Cardiac muscle cell (in vitro differentiated cells and primary cell): ENCODE measurements around the gene APP. TPM values are rescaled to one million over a fixed set of nuclear protein-coding genes. Genes with fewer than 3 reads are reported as not detected.

Source experiments
- DNase-seq, 2 donors: peaks; one replicate each; pipeline versions ENCODE4 v3.0.0 to v3.0.0-alpha.2; 2010 to 2017; ENCODE audit warnings: low read depth in 1 of 2, low spot score in 1 of 2
- H3K27ac ChIP-seq: fragments of 200-600 bp; sonication (generic); 2 replicates; pipeline ENCODE4 v1.5.1; 2016
- H3K27me3 ChIP-seq: fragments of 200-600 bp; sonication (generic); 2 replicates; pipeline ENCODE4 v1.6.0; 2016; ENCODE audit warnings: control low read depth
- H3K36me3 ChIP-seq: fragments of 200-600 bp; sonication (generic); 2 replicates; pipeline ENCODE4 v1.5.1; 2016; ENCODE audit warnings: control low read depth
- H3K4me1 ChIP-seq: fragments of 200-600 bp; sonication (generic); 2 replicates; pipeline ENCODE4 v1.8.1; 2017; ENCODE audit warnings: low read depth, mild to moderate bottlenecking, mixed run types
- H3K4me3 ChIP-seq: fragments of 200-600 bp; sonication (generic); 2 replicates; pipeline ENCODE4 v1.5.1; 2016; ENCODE audit warnings: mild to moderate bottlenecking
- H3K9me3 ChIP-seq: fragments of 200-600 bp; sonication (generic); 2 replicates; pipeline ENCODE4 v1.5.1; 2017; ENCODE audit warnings: low read depth, mild to moderate bottlenecking, control low read depth
- polyA plus RNA-seq: library from polyadenylated mRNA; unstranded; fragments of >200 nt; fragmentation: Nextera tagmentation; extraction: Ambion mirVana; gene quantifications from 2 replicates; pipeline ENCODE4 v1.2.1, GENCODE V29; 2016
- total RNA-seq: library from RNA; depleted of rRNA; stranded (reverse); fragments of >200 nt; gene quantifications from 2 replicates; pipeline ENCODE4 v1.2.3, GENCODE V29; 2016
- TF ChIP-seq, protein P1 (sequence below): IDR thresholded peaks from 2 replicates; pipeline ENCODE4 v1.5.1; 2012; ENCODE audit warnings: low read depth, mild to moderate bottlenecking, low read length

APP gene
- total and polyA plus RNA-seq, 2 experiments from 2014 or later, result 31.8 to 359 TPM

- H3K4me3 ChIP-seq, result no peak overlapping the region
- no peaks in the 10 kb centered on the region for H3K4me1 ChIP-seq
- H3K27ac ChIP-seq, result no peak overlapping the region
- no peaks in the 10 kb centered on the region for H3K9me3 ChIP-seq
- TF ChIP-seq, protein P1, sequence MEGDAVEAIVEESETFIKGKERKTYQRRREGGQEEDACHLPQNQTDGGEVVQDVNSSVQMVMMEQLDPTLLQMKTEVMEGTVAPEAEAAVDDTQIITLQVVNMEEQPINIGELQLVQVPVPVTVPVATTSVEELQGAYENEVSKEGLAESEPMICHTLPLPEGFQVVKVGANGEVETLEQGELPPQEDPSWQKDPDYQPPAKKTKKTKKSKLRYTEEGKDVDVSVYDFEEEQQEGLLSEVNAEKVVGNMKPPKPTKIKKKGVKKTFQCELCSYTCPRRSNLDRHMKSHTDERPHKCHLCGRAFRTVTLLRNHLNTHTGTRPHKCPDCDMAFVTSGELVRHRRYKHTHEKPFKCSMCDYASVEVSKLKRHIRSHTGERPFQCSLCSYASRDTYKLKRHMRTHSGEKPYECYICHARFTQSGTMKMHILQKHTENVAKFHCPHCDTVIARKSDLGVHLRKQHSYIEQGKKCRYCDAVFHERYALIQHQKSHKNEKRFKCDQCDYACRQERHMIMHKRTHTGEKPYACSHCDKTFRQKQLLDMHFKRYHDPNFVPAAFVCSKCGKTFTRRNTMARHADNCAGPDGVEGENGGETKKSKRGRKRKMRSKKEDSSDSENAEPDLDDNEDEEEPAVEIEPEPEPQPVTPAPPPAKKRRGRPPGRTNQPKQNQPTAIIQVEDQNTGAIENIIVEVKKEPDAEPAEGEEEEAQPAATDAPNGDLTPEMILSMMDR, result no peak
- no peak for DNase-seq
- no peaks in the 10 kb centered on the region for H3K27me3 ChIP-seq
- H3K36me3 ChIP-seq, result peaks cover 17% of the 10 kb centered on the region
Measured at GRCh38 chr21:25953659-25954058, 216.9 kb downstream of the APP start.

GRCh38 chr21:25953196-25953595, 217.4 kb downstream of the APP start:
- Histone ChIP-seq H3K9me3 (no peaks in the 10 kb centered on the region), H3K27ac (no peak overlapping the region), H3K4me3 (no peak overlapping the region), H3K36me3 (peaks cover 17% of the 10 kb centered on the region), H3K4me1 (no peaks in the 10 kb centered on the region), H3K27me3 (no peaks in the 10 kb centered on the region)
- no peak for DNase-seq
- TF ChIP-seq, protein P1, result no peak

DNA sequence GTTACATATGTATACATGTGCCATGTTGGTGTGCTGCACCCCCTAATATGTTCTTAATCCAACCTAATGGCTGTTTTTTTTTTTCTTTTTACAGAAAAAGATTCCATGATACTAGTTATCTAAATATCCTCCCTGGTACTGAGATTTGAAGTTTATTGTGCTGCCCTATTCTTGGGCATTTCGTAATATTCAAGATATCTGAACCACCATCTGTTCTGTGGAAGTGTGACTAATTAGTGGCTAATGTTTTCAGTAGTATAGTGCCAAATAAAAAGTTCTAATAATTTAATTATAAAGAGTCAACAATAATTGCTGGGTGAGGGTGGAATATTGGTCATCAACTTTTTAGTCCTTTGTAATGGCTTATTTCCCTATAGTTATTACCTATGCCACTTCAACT, 218.3 kb downstream of the APP start:
- peaks cover 17% of the 10 kb centered on the region for H3K36me3 ChIP-seq

GRCh38 chr21:25949701-25950100, 220.9 kb downstream of the APP start:
- Histone ChIP-seq H3K4me1 (no peaks in the 10 kb centered on the region), H3K27me3 (no peaks in the 10 kb centered on the region), H3K27ac (no peak overlapping the region), H3K4me3 (no peak overlapping the region), H3K9me3 (no peaks in the 10 kb centered on the region), H3K36me3 (peaks cover 12% of the 10 kb centered on the region)
- no peak for DNase-seq
- TF ChIP-seq, protein P1, result no peak

More for the DNA sequence above, 218.3 kb downstream of the APP start:
- no peak overlapping the region for H3K27ac ChIP-seq
- H3K9me3 ChIP-seq, result no peaks in the 10 kb centered on the region
- TF ChIP-seq, protein P1, result no peak
- H3K4me1 ChIP-seq, result no peaks in the 10 kb centered on the region
- no peak for DNase-seq
- H3K27me3 ChIP-seq, result no peaks in the 10 kb centered on the region
- no peak overlapping the region for H3K4me3 ChIP-seq

GRCh38 chr21:25944672-25945213, 225.8 kb downstream of the APP start:
- no peak for DNase-seq
- Histone ChIP-seq H3K4me1 (no peaks in the 10 kb centered on the region), H3K27me3 (no peaks in the 10 kb centered on the region), H3K9me3 (no peaks in the 10 kb centered on the region), H3K4me3 (no peak overlapping the region), H3K27ac (no peak overlapping the region), H3K36me3 (no peaks in the 10 kb centered on the region)
- TF ChIP-seq, protein P1, result no peak
